ENCODE data around the gene ITGB6. TPM values are rescaled to one million over a fixed set of nuclear protein-coding genes. Genes with fewer than 3 reads are reported as not detected.

Gene ITGB6
- total and polyA plus RNA-seq, 8 donors = 1.3 to 32.4 (median 3.0) TPM

DNA sequence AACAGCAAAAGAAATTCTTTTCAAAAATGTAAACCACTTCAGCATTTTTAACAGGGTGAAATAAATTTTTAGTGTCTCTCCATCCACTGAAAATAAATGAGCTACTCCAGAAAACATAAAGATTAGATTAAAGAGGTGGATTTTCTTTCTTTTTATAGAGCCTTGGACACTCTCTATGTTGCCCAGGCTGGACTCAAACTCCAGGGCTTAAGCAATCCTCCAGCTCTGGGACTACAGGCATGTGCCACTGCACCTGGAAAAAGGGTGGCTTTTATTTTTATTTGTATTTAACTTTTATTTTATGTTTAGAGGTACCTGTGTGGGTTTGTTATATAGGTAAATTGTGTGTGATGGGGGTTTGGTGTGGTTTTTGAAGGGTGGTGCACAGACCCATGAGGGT, 19.9 kb downstream of the ITGB6 start:
- ATAC-seq (no peak), DNase-seq (no peak)
- TF ChIP-seq, protein P1, sequence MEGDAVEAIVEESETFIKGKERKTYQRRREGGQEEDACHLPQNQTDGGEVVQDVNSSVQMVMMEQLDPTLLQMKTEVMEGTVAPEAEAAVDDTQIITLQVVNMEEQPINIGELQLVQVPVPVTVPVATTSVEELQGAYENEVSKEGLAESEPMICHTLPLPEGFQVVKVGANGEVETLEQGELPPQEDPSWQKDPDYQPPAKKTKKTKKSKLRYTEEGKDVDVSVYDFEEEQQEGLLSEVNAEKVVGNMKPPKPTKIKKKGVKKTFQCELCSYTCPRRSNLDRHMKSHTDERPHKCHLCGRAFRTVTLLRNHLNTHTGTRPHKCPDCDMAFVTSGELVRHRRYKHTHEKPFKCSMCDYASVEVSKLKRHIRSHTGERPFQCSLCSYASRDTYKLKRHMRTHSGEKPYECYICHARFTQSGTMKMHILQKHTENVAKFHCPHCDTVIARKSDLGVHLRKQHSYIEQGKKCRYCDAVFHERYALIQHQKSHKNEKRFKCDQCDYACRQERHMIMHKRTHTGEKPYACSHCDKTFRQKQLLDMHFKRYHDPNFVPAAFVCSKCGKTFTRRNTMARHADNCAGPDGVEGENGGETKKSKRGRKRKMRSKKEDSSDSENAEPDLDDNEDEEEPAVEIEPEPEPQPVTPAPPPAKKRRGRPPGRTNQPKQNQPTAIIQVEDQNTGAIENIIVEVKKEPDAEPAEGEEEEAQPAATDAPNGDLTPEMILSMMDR (IDR thresholded peaks at IDR 0.05) = no peak

DNA sequence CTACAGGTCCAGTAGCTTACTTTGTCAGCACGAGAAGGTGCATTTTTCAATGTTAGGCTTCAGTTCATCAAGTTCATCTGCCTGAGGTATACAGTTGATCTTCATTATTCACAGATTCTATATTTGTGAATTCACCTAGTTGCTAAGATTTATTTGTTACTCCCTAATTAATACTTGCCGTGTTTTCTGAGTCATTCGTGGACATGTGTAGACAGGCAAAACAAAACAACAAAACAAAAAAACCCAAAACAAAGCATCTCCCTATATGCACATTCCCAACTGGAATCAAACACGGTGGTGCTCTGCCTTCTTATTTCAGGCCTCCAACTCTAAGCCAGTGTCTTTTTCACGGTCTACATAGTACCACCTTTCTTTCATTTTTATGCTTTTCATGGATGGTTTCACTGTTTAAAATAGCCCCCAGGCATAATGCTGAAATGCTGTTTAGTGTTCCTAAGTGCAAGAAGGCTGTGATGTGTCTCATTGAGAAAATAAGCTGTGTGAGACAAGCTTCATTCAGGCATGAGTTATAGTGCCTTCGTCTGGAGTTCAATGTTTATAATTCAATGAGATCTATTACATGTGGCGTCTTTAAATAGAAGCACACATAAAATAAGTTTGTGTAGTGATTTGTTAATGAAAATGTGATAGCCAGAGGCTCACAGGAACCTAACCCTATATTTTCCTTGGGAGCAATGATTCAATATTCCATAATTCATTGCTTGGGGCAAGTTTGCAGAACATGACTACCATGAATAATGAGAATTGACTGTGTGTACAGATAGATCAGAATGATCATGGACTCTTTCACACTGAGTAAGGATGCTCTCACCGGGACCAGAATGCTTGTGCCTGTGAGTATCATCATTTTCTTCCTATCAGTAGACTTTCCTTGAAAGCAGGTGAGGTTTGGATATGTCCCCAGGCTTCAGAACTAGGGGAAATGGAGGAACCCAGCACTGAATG, 24.6 kb downstream of the ITGB6 start:
- Histone ChIP-seq H3K36me3 (no peaks in the 10 kb centered on the region), H3K9me3 (no peaks in the 10 kb centered on the region), H3K27ac (no peak overlapping the region), H3K4me1 (no peaks in the 10 kb centered on the region), H3K27me3 (no peaks in the 10 kb centered on the region), H3K4me3 (no peak overlapping the region)
- TF ChIP-seq, protein P1 (IDR thresholded peaks at IDR 0.05) = no peak
- ATAC-seq (no peak), FAIRE-seq (no peak), DNase-seq (no peak)
- intact Hi-C loops (cut with DNase I) = no loop called here
- 88 to 89% methylated on average over 8 of the region's 8 CpGs for WGBS, 2 donors

More for the DNA sequence above, 19.9 kb downstream of the ITGB6 start:
- no peaks in the 10 kb centered on the region for H3K4me1 ChIP-seq
- no peaks in the 10 kb centered on the region for H3K9me3 ChIP-seq
- intact Hi-C loops (cut with DNase I) = no loop called here
- no peak overlapping the region for H3K4me3 ChIP-seq
- no peak overlapping the region for H3K27ac ChIP-seq
- no peaks in the 10 kb centered on the region for H3K36me3 ChIP-seq
- FAIRE-seq = no peak
- H3K27me3 ChIP-seq = no peaks in the 10 kb centered on the region

DNA sequence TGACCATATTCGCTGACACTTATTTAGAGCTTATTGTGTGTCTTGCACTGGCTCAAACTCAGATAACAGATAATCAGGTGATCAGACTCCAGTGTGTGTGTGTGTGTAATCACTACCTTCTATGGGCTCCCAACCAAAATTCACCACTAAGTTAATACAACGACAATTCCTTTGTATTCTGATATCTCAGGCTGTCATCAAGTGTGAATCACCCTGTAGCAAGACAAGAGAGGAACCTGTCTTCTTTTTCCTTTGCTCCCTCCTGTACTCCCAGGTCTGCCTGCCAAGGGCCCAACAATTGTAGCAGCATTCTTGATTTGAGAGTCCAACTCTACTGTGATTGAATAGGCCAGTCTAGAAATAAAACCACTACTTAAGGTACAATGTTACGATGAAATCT, 25.8 kb downstream of the ITGB6 start:
- TF ChIP-seq, protein P1 (IDR thresholded peaks at IDR 0.05) = no peak
- Histone ChIP-seq H3K27ac (no peak overlapping the region), H3K36me3 (no peaks in the 10 kb centered on the region), H3K4me3 (no peak overlapping the region), H3K4me1 (peaks cover 0 to 5% (median 5%) of the 10 kb centered on the region in 3 donors), H3K9me3 (no peaks in the 10 kb centered on the region), H3K27me3 (no peaks in the 10 kb centered on the region)
- no peak for FAIRE-seq
- intact Hi-C loops (cut with DNase I) = no loop called here
- no peak for ATAC-seq
- no peak for DNase-seq
- 79 to 80% methylated on average over 3 of the region's 3 CpGs for WGBS, 2 donors

DNA sequence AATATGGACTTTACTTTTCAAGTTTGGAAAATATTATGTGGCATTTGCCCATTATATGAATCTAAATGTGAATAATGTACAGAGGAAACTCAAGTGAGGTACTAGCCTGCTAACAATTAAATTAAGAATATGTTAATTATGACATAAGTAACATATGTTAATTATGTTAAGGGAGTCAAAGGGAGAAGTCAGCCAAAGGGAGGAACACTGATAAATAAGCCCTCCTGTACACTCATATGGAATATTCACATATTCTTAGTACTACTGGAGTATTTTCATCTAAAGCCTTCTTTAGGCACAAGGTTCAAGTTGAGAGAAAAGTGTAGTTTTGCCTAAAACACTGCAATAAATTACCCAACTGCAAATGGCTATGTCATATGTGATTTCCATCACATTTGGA, 30.1 kb downstream of the ITGB6 start:
- TF ChIP-seq, protein P1 (IDR thresholded peaks at IDR 0.05) = no peak
- H3K27me3 ChIP-seq = no peaks in the 10 kb centered on the region
- no peak for FAIRE-seq
- H3K36me3 ChIP-seq = no peaks in the 10 kb centered on the region
- H3K4me1 ChIP-seq = peaks cover 6 to 19% (median 9%) of the 10 kb centered on the region in 3 donors
- no peak for ATAC-seq
- intact Hi-C loops (cut with DNase I) = no loop called here
- no peak overlapping the region for H3K27ac ChIP-seq
- H3K4me3 ChIP-seq = no peak overlapping the region
- DNase-seq = no peak
- H3K9me3 ChIP-seq = no peaks in the 10 kb centered on the region

DNA sequence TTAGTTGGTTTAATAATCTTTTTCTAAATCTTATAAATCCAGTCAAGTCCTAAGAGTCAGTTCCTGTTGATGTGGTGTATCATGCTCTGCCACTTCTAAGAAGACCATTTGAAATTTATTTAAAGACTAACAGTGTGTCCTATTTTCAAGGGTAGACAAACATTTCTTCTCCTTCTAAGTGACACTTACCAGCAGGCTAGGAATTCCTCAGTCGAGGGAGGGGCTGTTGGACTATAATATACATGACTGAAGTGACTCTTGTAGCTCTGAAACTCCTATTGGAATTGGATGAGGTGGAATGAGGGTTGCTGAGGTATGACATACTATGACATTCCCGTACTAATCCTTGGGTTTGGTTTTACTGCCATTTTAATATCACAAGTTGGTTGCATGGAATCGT, 30.6 kb downstream of the ITGB6 start:
- Histone ChIP-seq H3K36me3 (no peaks in the 10 kb centered on the region), H3K4me1 (peaks cover 6 to 23% (median 9%) of the 10 kb centered on the region in 3 donors), H3K9me3 (no peaks in the 10 kb centered on the region), H3K27ac (no peak overlapping the region), H3K27me3 (no peaks in the 10 kb centered on the region), H3K4me3 (no peak overlapping the region)
- DNase-seq = no peak
- no peak for ATAC-seq
- intact Hi-C loops (cut with DNase I) = no loop called here
- 68 to 73% methylated on average over 3 of the region's 3 CpGs for WGBS, 2 donors
- FAIRE-seq = no peak
- TF ChIP-seq, protein P1 (IDR thresholded peaks at IDR 0.05) = no peak
